Activated naive CD4-positive, alpha-beta T cell treated with anti-CD3 and anti-CD28 coated beads for 36 hours (primary cell): ENCODE results near the gene APOA4. TPM values are rescaled to one million over a fixed set of nuclear protein-coding genes. Genes with fewer than 3 reads are reported as not detected.

Source experiments
- CTCF ChIA-PET: fragments of 350-600 bp; sonication (Branson Sonifier 250); formaldehyde crosslinking; loops from one replicate; lab custom pipeline; 2021; ENCODE audit warnings: antibody characterized with exemption; lab: Charles Lee
- DNase-seq: peaks from one replicate; pipeline ENCODE4 v3.0.0-alpha.2; 2020
- H3K27ac Mint-ChIP-seq: one replicate; pipeline ENCODE4 v1.8.0; 2021; ENCODE audit warnings: mild to moderate bottlenecking, mixed read lengths
- H3K27me3 Mint-ChIP-seq: one replicate; pipeline ENCODE4 v1.8.0; 2021; ENCODE audit warnings: low read depth, mixed read lengths
- H3K36me3 Mint-ChIP-seq: one replicate; pipeline ENCODE4 v1.8.0; 2021; ENCODE audit warnings: low read depth, mixed read lengths
- H3K4me1 Mint-ChIP-seq: one replicate; pipeline ENCODE4 v1.8.0; 2021; ENCODE audit warnings: low read depth, mixed read lengths
- H3K4me3 Mint-ChIP-seq: one replicate; pipeline ENCODE4 v1.8.0; 2021; ENCODE audit warnings: mild to moderate bottlenecking, moderate library complexity, mixed read lengths
- H3K9me3 Mint-ChIP-seq: one replicate; pipeline ENCODE4 v1.8.0; 2021; ENCODE audit warnings: mixed read lengths
- intact Hi-C: fragments of 100-400 bp; cut with micrococcal nuclease; formaldehyde crosslinking; loops from one replicate; pipeline ENCODE4 v1.15.1; 2023
- total RNA-seq, 2 experiments: library from RNA; stranded (reverse); gene quantifications; one replicate each; pipeline ENCODE4 v1.2.3, GENCODE V29; 2021

The APOA4 gene
- not detected for total RNA-seq

DNA sequence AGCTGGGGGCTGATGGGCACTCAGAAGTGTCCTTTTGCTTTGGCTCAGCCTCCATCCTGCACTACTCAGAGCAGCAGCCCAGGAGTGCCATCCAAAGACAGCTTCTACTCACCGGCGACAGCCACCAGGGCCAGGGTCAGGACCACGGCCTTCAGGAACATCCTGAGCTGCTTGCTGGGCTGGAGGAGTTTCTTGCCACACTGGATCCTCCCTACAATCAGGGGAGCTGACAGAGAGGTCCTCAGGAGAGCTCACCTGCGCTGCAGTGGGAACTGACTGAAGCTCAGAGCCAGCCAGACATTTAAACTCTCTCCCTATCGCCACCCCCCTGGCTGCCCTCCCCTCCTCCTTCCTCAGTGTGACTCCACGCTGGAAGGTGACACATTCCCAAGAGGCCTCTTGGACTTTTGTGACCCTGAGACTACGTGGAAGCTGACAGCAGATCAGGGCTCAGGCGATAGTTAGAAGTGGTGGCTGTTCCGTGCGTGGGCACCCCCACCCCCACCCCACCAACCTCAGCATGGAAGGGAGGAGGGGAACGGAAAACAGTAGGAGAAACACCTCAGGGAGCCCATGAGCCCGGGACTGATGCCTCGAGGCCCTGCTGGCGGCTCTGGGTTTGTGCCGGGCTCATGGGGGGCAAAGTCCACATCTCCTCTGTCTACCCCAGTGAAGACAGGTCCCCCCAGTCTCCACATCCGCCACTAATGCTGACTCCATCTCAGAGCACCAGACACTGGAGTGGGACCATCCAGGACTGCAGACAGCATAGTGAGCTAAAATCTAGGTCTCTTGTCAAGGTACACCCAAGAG, at the start of gene APOA4:
APOA4 (minus strand) TSS at position 274 of the 813 bp plus-strand sequence; CDS start at position 161, 113 bp downstream.
- Mint-ChIP-seq H3K4me1 (no peaks in the 10 kb centered on the region), H3K27me3 (no peaks in the 10 kb centered on the region), H3K4me3 (no peak within 1 kb of the TSS), H3K9me3 (no peaks in the 10 kb centered on the region), H3K36me3 (no peaks in the 10 kb centered on the region), H3K27ac (no peak within 1 kb of the TSS)
- no peak for DNase-seq
- CTCF ChIA-PET, result interaction anchor here (0.9 to 1.9 kb wide), 3 partner anchors 10 to 31 kb away, joined by 3 to 7 read pairs (median 3); partner anchors contain the start of gene APOA5
- intact Hi-C loops, result no loop called here

DNA sequence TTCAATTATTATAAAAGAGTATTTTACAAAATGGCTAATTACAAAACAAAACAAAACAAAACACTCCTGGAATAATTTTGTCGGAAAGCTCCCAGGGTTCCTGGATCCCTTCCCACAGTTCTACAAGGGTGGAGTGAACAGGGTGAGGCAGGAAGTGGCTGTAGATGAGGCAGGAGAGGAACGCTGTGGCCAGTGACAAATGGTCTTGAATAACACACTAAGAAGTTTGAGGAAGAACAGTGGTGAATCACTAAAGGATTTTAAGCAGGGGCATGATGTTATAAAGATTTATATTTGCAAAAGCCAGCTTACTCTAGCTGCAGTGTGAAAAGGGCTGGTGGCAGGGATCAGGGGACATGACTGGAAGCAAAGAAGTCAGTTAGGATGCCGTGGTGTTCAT, 48.1 kb upstream of the APOA4 start:
- intact Hi-C loops, result no loop called here
- peaks cover 39% of the 10 kb centered on the region for H3K36me3 Mint-ChIP-seq
- H3K27me3 Mint-ChIP-seq, result no peaks in the 10 kb centered on the region
- no peaks in the 10 kb centered on the region for H3K4me1 Mint-ChIP-seq
- H3K9me3 Mint-ChIP-seq, result no peaks in the 10 kb centered on the region
- DNase-seq, result no peak
- no peak overlapping the region for H3K4me3 Mint-ChIP-seq
- H3K27ac Mint-ChIP-seq, result no peak overlapping the region
- CTCF ChIA-PET, result interaction anchor here (0.6 to 2.0 kb wide), 2 partner anchors 9 to 35 kb away, joined by 3 to 5 read pairs; no protein-coding TSS in a partner anchor

- H3K27me3 Mint-ChIP-seq, result no peaks in the 10 kb centered on the region
- H3K27ac Mint-ChIP-seq, result no peak overlapping the region
- H3K4me1 Mint-ChIP-seq, result no peaks in the 10 kb centered on the region
- no peak overlapping the region for H3K4me3 Mint-ChIP-seq
- intact Hi-C loops, result no loop called here
- CTCF ChIA-PET, result no interaction called here
- no peaks in the 10 kb centered on the region for H3K9me3 Mint-ChIP-seq
- H3K36me3 Mint-ChIP-seq, result peaks cover 37% of the 10 kb centered on the region
- no peak for DNase-seq
These were observed 47.0 kb upstream of the APOA4 start for GRCh38 chr11:116870054-116870453.

- no peaks in the 10 kb centered on the region for H3K27me3 Mint-ChIP-seq
- peaks cover 35% of the 10 kb centered on the region for H3K36me3 Mint-ChIP-seq
- DNase-seq, result no peak
- no peak overlapping the region for H3K27ac Mint-ChIP-seq
- no peaks in the 10 kb centered on the region for H3K4me1 Mint-ChIP-seq
- intact Hi-C loops, result no loop called here
- no peaks in the 10 kb centered on the region for H3K9me3 Mint-ChIP-seq
- H3K4me3 Mint-ChIP-seq, result no peak overlapping the region
- CTCF ChIA-PET, result interaction anchor here (0.7 kb wide), 1 partner anchor 155 kb away, joined by 4 read pairs; no protein-coding TSS in a partner anchor
These were observed 46.5 kb upstream of the APOA4 start for GRCh38 chr11:116869610-116870009.

DNA sequence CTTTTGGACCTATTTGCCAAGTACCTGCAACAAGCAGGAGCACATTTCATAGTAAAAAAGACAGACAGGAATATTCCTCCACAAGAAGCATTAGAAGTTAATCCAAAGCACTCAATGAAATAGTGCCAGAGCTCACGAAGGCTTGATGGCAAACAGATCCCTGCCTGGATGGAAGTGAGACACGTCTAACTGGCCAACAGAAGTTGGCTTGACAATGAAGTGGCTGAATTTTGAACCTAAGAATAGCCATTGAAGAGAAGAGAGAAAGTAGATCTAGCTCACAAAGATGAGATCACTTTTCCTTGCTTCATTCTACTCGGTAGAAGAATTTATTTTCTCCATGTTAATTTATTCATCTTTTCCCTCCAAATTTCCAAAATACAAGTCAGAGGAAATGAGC, 45.0 kb upstream of the APOA4 start:
- CTCF ChIA-PET, result interaction anchor here (1.2 to 1.3 kb wide), 2 partner anchors 238 to 266 kb away, joined by 3 to 4 read pairs; no protein-coding TSS in a partner anchor
- H3K4me1 Mint-ChIP-seq, result no peaks in the 10 kb centered on the region
- no peak overlapping the region for H3K27ac Mint-ChIP-seq
- intact Hi-C loops, result no loop called here
- no peaks in the 10 kb centered on the region for H3K9me3 Mint-ChIP-seq
- H3K27me3 Mint-ChIP-seq, result no peaks in the 10 kb centered on the region
- DNase-seq, result no peak
- H3K4me3 Mint-ChIP-seq, result no peak overlapping the region
- H3K36me3 Mint-ChIP-seq, result peaks cover 31% of the 10 kb centered on the region

DNA sequence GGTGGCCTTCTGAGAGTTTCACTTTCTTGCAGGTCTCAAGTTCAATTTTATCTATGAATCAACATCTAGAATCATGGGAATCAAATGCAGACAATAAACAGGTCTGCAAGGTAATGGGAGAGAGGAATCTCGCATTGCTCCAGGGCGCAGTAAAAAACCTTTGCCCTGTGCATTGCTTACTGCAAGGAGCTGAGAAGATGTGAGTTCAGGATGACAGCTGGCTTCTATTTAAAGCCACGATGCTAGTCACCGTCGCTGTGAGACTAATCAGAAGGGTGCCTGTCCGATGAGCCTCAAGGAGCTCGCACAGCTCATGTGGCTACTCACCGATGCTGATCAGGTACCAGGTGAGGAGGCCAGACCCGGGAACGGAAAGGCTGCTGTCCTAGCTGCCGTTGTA, 44.5 kb upstream of the APOA4 start:
- H3K36me3 Mint-ChIP-seq, result peaks cover 26% of the 10 kb centered on the region

DNA sequence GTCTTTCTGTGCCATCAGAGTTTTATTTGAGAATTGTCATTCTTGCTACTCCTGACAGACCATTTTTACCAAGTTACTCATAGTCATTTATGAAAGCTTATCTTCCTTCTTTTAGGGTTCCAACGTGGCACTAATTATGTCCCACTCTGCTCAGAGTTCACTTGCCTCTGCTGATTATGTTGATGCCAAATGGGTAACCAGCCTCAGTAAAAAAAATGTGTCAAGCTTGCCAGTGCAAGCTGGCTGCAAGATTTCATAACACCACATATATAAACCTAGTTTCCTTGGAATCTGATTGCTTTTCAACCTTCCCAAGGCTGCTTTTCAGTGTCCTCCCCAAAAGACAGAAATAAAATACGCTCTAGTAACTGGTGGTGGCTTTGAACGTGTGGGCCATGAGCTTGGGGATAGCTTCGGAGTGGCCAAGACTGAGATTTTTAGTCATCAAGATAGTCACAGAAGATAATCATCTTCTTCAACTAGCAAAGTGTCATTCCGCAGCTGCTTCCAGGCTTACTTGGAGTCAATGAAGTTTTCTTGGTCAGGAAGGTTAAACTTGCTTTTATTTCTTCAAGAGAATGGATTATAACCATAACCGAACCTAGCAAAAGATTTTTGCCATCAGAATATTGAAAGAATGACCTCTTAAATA, 43.8 kb upstream of the APOA4 start:
- CTCF ChIA-PET, result interaction anchor here (0.6 to 1.3 kb wide), 3 partner anchors 12 to 267 kb away, joined by 3 to 4 read pairs (median 4); no protein-coding TSS in a partner anchor
- Mint-ChIP-seq H3K4me1 (no peaks in the 10 kb centered on the region), H3K9me3 (no peaks in the 10 kb centered on the region), H3K36me3 (peaks cover 27% of the 10 kb centered on the region), H3K4me3 (no peak overlapping the region), H3K27me3 (no peaks in the 10 kb centered on the region), H3K27ac (no peak overlapping the region)
- DNase-seq, result no peak
- intact Hi-C loops, result no loop called here

More for the DNA sequence above, 44.5 kb upstream of the APOA4 start:
- CTCF ChIA-PET, result interaction anchor here (0.6 to 1.3 kb wide), 3 partner anchors 11 to 266 kb away, joined by 3 to 4 read pairs (median 4); no protein-coding TSS in a partner anchor
- Mint-ChIP-seq H3K27ac (no peak overlapping the region), H3K4me1 (no peaks in the 10 kb centered on the region), H3K9me3 (no peaks in the 10 kb centered on the region), H3K4me3 (no peak overlapping the region), H3K27me3 (no peaks in the 10 kb centered on the region)
- no peak for DNase-seq
- intact Hi-C loops, result no loop called here

GRCh38 chr11:116865696-116866095, 42.6 kb upstream of the APOA4 start:
- Mint-ChIP-seq H3K27ac (no peak overlapping the region), H3K27me3 (no peaks in the 10 kb centered on the region), H3K36me3 (peaks cover 29% of the 10 kb centered on the region), H3K9me3 (no peaks in the 10 kb centered on the region), H3K4me3 (no peak overlapping the region), H3K4me1 (peaks cover 3% of the 10 kb centered on the region)
- CTCF ChIA-PET, result no interaction called here
- intact Hi-C loops, result no loop called here
- no peak for DNase-seq

GRCh38 chr11:116864531-116864930, 41.4 kb upstream of the APOA4 start:
- CTCF ChIA-PET, result interaction anchor here (0.6 to 1.1 kb wide), 3 partner anchors 11 to 245 kb away, joined by 3 to 7 read pairs (median 3); no protein-coding TSS in a partner anchor
- H3K36me3 Mint-ChIP-seq, result peaks cover 24% of the 10 kb centered on the region
- no peaks in the 10 kb centered on the region for H3K9me3 Mint-ChIP-seq
- DNase-seq, result no peak
- H3K4me1 Mint-ChIP-seq, result peaks cover 3% of the 10 kb centered on the region
- H3K27me3 Mint-ChIP-seq, result no peaks in the 10 kb centered on the region
- intact Hi-C loops, result no loop called here
- no peak overlapping the region for H3K27ac Mint-ChIP-seq
- H3K4me3 Mint-ChIP-seq, result no peak overlapping the region

DNA sequence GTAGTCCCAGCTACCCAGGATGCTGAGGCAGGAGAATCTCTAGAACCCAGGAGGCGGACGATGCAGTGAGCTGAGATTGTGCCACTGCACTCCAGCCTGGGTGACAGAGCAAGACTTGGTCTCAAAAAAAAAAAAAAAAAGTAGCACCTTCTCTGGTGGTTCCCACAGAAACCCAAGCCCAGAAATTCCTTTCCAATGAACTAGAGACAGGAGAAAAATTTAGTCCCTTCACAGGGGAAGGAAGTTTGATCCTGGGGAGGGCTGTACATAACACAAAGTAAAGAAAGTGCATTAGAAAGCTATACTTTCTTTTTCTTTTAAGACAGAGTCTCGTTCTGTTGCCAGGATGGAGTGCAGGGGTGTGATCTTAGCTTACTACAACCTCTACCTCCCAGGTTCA, 39.8 kb upstream of the APOA4 start:
- H3K9me3 Mint-ChIP-seq, result no peaks in the 10 kb centered on the region
- H3K27ac Mint-ChIP-seq, result no peak overlapping the region
- no peaks in the 10 kb centered on the region for H3K27me3 Mint-ChIP-seq
- peaks cover 3% of the 10 kb centered on the region for H3K4me1 Mint-ChIP-seq
- no peak for DNase-seq
- CTCF ChIA-PET, result interaction anchor here (0.5 to 1.3 kb wide), 7 partner anchors 8 to 255 kb away, joined by 3 to 6 read pairs (median 3); partner anchors contain the start of gene APOA5
- peaks cover 36% of the 10 kb centered on the region for H3K36me3 Mint-ChIP-seq
- intact Hi-C loops, result no loop called here
- no peak overlapping the region for H3K4me3 Mint-ChIP-seq

- Mint-ChIP-seq H3K4me1 (peaks cover 3% of the 10 kb centered on the region), H3K4me3 (no peak overlapping the region), H3K9me3 (no peaks in the 10 kb centered on the region), H3K27me3 (no peaks in the 10 kb centered on the region), H3K36me3 (peaks cover 33% of the 10 kb centered on the region), H3K27ac (no peak overlapping the region)
- intact Hi-C loops, result no loop called here
- CTCF ChIA-PET, result interaction anchor here (0.6 to 1.5 kb wide), 3 partner anchors 9 to 71 kb away, joined by 3 to 4 read pairs (median 3); partner anchors contain the start of gene APOA5
- DNase-seq, result no peak
These were observed 39.1 kb upstream of the APOA4 start for GRCh38 chr11:116862185-116862584.

DNA sequence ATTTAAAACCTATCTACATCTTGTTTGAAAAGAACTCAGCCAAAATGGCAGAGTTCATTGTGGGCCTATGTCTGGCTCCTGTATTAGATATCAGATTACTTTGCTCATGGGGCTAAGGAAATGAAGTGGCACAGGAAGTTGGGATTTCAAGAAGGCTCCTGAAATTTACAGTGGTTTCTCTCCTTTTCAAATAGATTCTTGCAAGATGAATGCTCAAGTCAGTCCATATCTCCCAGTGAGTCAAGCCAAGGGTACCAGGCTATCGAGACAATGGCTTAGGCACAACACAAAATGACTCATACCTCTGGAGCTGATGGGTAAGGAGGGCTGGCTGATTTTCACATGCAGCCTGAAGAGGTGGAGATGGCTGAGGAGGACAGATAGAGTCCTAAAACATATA, 38.4 kb upstream of the APOA4 start:
- no peak for DNase-seq
- peak overlapping the region; percentile 19 for H3K27ac Mint-ChIP-seq
- CTCF ChIA-PET, result interaction anchor here (1.5 kb wide), 1 partner anchor 19 kb away, joined by 4 read pairs; no protein-coding TSS in a partner anchor

More for the DNA sequence above, 38.4 kb upstream of the APOA4 start:
- intact Hi-C loops, result no loop called here
- H3K4me3 Mint-ChIP-seq, result no peak overlapping the region
- H3K27me3 Mint-ChIP-seq, result no peaks in the 10 kb centered on the region
- H3K36me3 Mint-ChIP-seq, result peaks cover 29% of the 10 kb centered on the region
- peaks cover 9% of the 10 kb centered on the region for H3K4me1 Mint-ChIP-seq
- H3K9me3 Mint-ChIP-seq, result no peaks in the 10 kb centered on the region
